Stimulated activated CD4-positive, alpha-beta T cell treated with anti-CD3 and anti-CD28 coated beads, TNF-alpha, amount 100 ng/mL, for 1 hour (primary cell): ENCODE measurements around the gene BCL7A.
A peak's percentile ranks its signal among the peaks of the same experiment; 100 is the strongest.

Source experiments
- DNase-seq, 3 donors: peaks; one replicate each; pipeline ENCODE4 v3.0.0-alpha.2; 2020; ENCODE audit warnings: low read depth in 3 of 3, low spot score in 1 of 3

BCL7A gene

DNA sequence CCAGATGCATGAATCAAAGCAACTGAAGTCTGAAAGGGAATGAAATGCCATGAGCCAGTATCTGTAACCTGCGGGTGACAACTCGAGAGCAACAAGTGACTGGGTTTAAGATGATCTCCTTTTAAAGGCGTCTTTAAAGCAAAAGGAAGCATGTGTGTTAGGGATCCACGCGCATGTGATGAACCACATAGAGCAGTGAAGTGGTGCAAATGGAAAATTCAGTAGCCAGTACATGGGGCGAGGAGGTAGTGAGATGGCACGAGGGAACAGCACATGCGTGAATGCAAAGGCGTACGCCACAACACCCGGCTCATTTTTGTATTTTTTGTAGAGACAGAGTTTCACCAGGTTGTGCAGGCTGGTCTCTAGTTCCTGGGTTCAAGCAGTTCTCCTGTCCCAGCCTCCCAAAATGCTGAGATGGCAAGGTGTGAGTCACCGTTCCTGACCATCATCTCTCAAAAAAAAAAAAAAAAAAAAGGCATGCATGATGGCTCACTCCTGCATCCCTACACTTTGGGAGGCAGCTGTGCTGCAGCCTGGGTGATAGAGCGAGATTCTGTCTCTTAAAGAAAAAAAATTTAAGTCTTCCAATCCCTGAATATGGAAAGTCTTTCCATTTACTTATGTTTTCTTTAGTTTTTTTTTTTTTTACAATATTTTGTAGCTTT, 24.6 kb upstream of the BCL7A start:
- no peak for DNase-seq

DNA sequence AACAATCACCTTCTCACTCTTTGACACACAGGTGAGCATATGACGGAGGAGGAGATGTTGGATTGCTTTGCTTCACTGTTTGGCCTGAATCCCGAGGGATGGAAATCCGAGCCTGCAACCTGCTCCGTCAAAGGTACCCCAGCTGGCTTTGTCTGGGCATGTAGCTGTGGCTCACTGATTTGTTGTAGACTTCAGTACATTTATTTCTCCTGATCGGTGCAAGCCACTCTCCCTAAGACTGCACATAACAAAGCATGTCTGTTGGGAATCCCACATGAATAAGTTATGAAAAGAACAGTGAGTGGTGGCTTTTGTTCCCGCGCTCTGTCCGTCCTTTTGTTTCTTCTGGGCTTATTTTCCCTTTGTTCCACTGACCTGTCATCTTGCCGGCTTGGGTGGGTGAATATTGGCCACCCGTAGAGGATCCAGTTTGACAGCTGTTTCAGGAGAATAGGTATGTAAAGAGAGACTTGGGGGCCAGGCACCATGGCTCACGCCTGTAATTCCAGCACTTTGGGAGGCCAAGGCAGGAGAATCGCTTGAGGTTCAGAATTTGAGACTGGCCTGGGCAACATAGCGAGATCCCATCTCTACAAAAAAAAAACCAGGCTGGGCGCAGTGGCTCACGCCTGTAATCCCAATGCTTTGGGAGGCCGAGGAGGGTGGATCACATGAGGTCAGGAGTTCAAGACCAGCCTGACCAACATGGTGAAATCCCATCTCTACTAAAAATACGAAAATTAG, 20.0 kb upstream of the BCL7A start:
- DNase-seq, result no peak

DNA sequence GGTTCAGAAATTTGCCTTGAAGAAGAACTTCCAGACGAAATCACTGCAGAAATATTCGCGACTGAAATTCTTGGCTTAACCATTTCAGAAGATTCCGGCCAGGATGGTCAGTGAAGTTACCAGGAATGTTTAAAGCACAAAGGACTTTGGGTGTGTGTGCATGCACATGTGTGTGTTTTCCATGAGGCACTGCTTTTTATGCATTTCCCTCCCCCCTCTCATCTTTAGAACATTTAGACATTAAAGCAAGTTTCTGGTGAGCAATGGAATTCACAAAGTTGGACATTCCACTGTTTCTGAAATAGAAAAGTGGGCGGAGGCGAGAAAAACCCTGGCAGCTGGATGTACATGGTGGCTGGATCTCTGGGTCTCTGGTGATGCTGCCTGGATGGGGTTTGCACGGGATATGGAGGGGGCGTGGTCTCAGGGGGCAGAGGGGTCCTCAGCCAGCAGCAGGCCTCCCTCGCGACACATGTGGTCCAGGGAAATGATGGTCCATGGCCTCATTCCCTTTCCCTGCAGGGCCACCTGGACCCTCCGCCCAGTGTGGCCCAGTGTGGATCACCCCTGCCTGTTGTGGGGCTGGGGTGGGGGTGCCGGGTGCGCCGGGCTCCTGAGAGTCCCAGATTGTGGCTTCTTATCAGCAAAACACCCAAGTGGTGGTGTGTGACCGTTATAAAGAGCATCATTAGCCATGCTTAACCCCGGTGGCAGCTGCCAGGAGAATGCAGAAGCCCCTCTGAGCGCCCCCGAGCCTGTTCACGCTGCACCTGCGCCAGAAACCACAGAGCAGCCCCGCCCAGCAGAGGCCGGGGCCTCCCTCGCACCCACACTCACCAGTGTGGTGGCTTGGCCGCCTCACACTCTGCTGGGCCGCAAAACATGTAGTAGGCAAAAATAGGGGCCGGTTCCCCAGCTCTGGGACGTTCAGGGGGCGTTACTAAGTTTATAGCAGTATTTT, 17.8 kb upstream of the BCL7A start:
- DNase-seq, result no peak

DNA sequence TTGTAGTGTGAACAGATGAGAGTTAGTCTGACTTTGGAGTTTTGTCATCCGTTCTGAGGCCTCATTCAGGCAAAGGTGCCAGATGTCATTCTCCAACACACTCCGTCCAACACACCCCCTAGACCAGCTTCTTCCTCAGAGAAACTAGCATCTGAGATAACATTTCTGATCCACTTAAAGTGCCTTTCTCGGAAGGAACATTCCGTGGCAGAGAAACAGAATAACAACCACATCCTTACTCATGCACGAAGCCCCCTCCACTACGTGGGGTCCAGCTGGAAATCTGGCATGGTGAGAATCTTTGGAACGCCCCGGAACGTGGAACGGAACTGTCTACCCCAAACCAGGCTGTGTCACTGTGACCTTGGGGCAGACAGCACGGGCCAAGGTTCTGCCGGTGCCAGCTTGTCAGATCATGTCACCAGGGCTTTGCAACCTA, 17.0 kb upstream of the BCL7A start:
- no peak for DNase-seq

DNA sequence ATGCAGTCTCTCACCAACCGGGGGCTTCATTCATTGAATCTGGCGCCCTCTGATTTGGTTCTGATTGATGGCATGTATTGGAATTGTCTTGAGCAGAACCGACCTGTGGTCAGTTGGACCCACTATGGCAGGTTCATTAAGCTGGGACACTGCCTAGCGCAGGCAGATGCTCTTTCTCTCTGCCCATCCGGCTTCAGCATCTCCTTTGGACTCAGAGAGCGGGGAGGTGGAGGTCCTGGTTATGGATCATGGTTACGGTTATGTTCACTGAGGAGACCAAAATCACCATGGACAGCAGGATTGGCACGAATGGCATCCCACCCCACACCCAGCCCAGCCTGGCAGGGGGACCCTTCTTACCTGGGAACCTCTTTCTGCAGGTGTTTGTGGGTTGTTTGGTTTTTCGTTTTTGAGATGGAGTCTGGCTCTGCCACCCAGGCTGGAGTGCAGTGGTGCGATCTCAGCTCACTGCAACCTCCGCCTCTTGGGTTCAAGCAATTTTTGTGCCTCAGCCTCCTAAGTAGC, 16.4 kb upstream of the BCL7A start:
- DNase-seq, result no peak

DNA sequence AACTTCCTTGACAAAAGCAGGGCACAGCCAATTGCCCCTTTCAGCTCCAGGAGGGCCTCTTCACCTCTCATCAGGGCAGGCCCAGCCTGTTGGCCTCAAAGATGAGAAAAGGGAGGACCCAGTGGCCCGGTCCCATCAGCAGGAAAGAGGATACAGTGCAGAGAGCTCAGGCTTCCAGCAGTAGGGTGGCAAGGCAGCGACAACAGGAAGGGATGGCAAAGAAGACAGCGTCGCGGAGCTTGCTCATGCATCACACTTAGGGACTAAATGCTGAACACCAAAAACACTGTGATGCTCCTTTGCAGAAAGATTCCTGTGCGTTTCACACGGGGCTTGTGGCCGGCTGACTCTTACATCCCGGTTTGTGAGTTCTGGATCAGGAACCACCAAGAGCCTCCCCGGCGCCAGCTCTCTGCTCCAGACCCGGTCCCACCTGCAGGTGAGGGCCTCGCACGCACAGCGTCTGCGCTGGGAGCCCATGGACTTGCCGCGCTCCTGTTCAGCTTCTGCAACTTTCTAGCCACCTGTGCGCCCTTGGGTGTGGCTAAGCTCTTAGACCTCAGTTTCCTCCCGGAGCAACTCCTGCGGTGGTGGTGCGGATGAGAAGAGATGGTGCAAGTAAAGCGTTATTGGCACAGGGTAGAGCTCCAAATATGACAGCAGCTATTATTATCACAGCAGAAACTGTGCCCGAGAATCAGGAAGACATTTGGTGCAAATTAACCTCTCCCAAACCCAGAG, 15.3 kb upstream of the BCL7A start:
- no peak for DNase-seq

DNA sequence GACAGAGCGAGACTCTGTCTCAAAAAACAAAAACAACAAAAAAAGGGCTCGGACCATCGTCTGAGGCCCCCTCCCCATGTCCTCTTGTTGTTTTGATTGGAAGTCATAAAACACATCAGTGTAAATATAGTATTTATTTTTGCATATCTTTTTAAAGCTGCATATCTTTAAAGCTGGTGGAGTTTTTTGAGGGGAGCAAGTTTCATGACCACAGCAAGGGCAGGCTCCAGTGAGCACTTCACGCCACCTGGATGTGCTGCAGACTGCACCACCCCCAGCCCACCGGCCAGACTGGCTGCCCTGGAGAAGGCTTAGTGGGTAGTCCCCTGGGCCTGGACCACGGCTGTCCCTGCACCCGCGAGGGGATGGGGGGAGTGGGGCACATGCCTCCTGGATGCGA, 11.9 kb upstream of the BCL7A start:
- no peak for DNase-seq

DNA sequence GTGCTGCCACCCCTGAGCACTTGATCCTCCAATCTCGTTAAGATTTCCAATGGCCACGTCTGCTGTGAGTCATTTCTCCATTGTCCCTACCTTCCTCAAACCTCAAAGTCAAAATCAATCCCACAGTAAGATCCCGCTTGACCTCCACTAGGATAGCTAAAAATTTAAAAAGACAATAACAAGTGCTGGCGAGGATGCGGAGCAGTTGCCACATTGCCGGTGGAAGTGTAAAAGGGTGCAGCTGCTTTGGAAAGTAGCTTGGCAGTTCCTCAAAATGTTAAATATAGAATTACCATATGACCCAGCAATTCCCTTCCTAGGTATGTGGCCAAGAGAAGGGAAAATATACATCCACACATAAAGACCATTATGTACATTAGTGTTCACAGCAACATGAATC, 9.5 kb upstream of the BCL7A start:
- DNase-seq, result no peak

DNA sequence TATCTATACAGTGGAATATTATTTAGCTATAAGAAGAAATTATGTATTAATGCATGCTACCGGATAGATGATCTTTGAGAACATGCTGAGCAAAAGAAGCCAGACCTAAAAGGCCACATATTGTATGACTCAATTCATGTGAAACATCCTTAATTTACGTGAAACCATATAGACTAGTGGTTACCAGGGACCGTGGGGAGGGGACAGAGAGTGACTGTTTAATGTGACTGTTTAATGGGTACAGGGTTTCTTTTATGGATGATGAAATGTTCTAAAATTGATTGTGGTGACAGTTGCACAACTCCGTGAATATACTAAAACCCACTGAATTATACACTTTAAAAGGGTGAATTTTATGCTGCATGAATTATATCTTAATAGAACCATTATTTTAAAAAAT, 8.5 kb upstream of the BCL7A start:
- DNase-seq, result no peak

DNA sequence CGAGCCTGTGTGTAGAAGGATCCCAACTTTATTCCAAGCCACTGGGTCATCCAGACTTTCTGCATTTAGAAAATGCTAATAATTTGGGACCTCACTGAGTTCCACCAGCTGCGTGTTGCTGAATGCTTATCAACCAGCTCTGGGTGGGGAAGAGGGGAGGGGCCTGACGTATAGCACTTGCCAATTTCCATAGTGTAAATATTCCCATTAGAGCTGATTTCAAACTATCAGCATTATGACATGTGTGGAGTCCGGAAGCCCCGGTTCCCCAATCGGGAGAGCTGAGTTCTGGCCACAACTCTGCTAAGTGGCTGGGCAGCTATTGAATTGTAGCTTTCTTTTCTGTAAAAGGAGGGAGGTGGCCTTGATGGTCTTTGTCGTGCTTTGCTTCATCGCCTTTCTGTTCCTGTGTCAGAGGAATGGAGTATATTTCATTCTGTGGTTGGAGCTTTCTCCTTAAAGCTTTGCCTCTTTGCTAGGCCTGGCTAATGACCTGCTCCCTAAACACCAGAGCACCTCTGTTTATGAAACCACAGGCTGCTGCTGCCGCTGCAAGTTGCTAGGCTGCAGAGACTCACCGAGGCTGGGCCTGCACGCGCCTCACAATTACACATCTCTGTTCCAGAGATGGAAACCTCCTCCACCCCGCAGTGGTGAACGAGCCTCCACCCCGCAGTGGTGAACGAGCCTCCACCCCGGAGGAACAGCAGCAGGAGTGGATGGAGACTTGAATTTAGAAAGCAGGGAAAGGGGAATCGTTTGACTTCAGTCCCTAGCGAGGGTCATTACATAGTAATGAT, 7.7 kb upstream of the BCL7A start:
- no peak for DNase-seq

DNA sequence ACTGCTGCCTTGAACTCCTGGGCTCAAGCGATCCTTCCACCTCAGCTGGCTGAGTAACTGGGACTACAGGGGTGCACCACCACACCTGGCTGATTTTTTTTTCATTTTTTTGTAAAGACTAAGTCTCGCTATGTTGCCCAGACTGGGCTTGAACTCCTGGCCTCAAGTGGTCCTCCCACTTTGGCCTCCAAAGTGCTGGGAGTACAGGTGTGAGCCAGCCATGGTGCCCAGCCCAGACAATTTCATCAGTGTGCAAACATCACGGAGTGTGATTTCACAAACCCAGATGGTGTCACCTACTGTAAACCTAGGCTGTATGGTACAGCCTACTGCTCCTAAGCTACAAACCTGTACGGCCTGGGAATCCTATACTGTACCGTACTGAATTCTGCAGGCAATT, 6.9 kb upstream of the BCL7A start:
- DNase-seq, result no peak

DNA sequence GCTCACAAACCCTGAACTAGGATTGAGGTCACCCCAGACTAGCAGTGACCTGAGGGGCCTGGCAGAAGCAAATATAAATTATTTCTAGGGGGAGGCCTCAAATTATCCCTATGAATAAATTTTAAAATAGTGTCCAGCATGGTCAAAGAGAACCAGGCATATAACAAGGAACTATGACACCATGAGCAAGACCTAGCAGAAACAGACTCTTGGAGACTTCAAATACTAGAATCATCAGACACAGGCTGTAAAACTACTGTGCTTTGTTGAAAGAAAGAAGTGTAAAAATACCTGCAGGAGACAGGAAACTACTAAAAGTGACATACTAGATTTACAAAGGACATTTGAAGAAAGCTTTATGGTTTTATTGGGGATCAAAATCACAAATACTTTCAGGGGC, 3.2 kb upstream of the BCL7A start:
- no peak for DNase-seq

DNA sequence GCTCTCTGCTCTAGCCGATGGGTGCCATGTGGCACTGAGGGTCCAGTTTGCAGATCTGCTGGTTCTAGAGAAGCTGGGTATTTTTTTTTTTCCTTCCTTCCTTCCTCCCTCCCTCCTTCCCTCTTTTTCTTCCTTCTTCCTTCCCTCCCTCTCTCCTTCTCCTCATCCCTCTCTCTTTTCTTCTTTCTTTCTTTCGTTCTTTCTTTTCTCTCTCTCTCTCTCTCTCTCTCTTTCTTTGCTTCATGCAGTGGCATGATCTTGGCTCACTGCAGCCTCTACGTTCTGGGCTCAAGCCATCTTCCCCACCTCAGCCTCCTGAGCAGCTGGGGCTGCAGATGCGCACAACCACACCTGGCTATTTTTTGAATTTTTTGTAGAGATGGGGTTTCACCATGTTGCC, 2.7 kb upstream of the BCL7A start:
- no peak for DNase-seq

DNA sequence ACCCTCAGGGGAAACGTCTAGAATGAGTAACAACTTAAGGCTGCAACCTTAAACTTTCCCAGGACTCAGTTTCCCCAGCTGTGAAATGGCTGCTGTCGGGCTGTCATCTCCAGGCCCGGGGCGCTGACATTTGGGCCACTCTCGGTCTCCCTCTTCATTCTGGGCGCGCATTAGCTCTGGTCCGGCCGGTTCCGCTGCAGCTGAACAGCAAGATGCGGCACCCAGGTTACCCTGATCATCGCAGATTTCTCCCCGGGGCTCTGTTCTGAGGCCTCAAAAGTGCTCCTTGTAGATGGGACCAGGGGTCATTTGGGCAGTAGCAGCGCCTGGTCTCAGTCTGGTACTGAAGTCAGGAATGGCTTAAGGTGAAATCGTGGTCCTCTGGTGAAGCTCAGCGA, 890 bp upstream of the BCL7A start:
- DNase-seq, result no peak

DNA sequence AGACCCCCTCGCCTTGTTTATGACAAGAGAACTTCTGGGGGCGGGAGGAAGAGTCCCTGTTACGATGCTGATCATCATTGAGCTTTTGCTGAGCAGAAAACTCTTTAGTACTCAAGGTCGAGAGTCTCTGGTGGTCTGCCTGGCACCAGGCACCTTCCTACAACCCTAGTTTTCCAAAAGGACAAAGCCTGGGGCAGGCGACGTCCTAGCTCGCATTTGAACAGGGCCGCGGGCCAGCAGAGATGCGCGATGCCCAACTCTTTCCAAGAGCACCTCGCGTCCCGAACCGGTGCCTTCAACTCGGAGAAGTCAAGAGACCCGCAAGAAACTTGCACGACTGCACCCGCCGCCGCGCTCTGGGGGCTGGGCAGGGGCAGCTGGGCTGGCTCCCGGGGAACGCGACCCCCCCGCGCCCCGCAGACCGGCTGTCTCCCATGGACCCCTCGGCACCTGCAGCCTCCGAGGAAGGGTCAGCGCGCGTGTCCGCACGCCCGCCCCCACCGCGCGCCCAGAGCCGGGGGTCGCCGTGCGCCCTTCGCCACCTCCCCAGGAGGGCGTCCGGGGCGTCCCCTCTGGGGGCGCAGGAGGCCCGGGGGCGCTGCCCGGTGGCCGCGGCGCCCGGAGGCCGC, 377 bp upstream of the BCL7A start:
- no peak for DNase-seq

DNA sequence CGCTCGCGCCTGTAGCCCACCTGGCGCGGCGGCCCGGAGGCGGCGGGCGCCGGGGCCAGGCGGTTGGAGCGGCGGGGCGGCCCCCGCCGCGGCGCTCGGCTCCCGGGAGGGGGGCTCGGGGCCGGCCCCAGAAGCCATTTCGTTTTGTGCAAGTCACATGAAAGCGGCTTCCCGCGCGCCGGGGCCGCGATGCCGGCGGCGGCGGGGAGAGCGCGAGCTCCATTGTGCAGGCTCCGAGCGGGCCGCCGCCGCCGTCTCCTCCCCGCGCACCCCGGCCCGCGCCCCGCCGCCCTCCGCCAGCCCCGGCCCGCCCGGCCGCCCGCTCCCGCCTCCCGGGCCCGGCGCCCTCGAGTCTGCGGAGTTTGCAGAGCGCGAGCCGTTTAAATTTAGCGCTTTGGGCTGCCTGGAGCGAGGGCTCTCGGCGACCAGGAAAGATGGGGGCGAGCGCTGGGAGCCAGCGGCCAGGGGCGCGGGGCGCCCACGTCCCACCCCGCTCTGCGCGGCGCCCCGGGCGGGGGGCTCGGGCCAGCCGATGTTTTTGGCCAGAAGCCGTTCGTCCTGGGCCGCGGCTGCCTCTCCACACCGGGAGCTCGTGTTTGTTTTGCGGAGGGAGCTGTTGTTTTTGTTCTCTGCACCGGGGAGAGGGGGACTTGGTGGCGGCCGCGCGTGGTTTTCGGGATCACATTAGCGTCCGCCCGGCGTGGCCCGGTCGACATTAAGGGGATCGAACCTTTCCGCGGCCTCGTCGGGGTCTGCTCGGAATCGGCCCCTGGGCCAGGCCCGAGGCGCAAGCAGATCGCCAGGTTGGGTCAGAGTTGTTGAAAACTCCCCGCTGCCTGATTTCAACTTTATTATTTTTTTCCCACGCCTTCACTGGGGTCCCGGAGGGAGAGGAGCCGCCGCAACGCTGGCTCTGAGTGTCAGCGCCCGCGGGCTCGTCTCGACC, 982 bp downstream of the BCL7A start:
- peak in 1 of 3 donors; percentile 15 for DNase-seq

DNA sequence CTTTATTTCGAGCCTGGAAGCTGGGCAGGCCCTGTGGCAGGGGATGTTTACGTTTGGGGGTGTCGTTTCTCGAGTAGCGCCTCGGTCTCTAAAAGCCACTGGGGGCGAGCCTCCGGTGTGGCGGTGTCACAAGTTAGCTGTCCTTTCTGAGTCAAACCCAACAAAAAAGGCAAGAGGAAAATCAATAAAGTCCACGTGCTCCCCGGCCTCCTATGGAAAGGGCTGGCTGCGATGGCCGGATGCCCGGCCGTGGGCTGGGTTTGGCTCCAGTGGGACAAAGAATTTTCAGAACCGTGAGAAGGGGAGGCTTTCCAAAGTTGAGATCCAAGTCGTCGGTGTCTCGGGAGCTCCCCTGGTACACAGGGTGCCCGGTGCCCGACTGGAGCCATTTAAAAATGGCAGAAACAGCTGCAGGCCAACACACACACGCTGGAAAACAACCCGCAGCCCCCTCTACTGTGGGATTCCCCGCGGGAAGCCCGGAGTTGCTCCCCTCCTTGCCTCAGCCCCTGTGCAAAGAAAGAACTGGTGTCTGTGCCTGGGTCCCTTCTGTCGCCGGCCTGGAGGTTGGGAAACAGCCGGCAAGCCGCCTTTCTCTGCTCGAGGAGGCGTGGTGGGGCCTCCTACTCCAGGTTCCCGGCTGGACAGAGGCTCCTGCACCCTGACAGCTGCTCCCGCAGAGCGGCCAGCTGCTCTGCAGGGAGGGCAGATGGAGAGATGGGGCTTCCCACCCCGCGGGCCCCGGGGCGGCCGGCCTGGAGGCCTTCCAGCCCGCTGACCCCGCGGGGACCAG, 1.9 kb downstream of the BCL7A start:
- no peak for DNase-seq
